ENCODE measurements around the gene PRDM9. TPM values are rescaled to one million over a fixed set of nuclear protein-coding genes. Genes with fewer than 3 reads are reported as not detected.
"Not testable (repeated sequence)": the region's sequence is repeated elsewhere in the genome, so short reads cannot be mapped to it uniquely, and the experiment has no call there.

The PRDM9 gene
- total and polyA plus RNA-seq, 10 donors: not detected

DNA sequence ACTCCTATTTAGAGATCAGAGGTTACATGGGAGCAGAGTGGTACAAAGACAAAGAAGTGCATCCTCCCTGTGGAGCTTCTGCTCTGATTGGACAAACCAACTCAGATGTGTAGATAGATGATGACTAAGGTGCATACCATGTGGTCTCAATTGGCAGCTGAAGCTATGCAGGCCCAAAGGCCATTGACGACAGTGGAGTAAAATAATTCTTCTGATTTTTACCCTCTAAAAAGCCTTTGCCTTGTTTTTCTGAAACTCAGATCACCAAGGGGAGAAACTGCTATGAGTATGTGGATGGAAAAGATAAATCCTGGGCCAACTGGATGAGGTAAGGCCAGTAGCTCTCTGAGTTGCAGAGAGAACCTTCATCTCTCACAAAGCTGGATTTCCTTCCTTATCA lies 15.6 kb downstream of the PRDM9 start:
- H3K27me3 ChIP-seq (replicated peaks in 1 of 7): no peaks in the 10 kb centered on the region
- no peak overlapping the region for H3K4me3 ChIP-seq
- no peaks in the 10 kb centered on the region for H3K4me1 ChIP-seq
- peaks cover 0 to 8% (median 0%) of the 10 kb centered on the region in 8 donors for H3K9me3 ChIP-seq
- no peak for DNase-seq
- 81 to 100% (median 86%) methylated on average over 1 of the region's 1 CpG for WGBS, 5 donors
- TF ChIP-seq CTCF (IDR thresholded peaks at IDR 0.05 in 8 of 11, conservative IDR thresholded peaks at IDR 0.05 in 3 of 11) (no peak), POLR2AphosphoS5 (IDR thresholded peaks at IDR 0.05) (no peak), POLR2A (IDR thresholded peaks at IDR 0.05) (no peak)
- no peaks in the 10 kb centered on the region for H3K36me3 ChIP-seq
- intact Hi-C loops (cut with DNase I; ENCODE audit: low total_unique reads): no loop called here
- no peak overlapping the region for H3K27ac ChIP-seq

- Histone ChIP-seq H3K4me1 (no peaks in the 10 kb centered on the region), H3K27me3 (replicated peaks in 1 of 7) (no peaks in the 10 kb centered on the region), H3K27ac (no peak overlapping the region), H3K4me3 (no peak overlapping the region), H3K36me3 (no peaks in the 10 kb centered on the region), H3K9me3 (peaks cover 0 to 4% (median 0%) of the 10 kb centered on the region in 8 donors)
- TF ChIP-seq POLR2AphosphoS5 (IDR thresholded peaks at IDR 0.05): no peak
- no peak for TF ChIP-seq POLR2A (IDR thresholded peaks at IDR 0.05)
- no peak for TF ChIP-seq CTCF (IDR thresholded peaks at IDR 0.05 in 8 of 11, conservative IDR thresholded peaks at IDR 0.05 in 3 of 11)
- intact Hi-C loops (cut with DNase I; ENCODE audit: low total_unique reads): no loop called here
- WGBS, 5 donors: 63 to 96% (median 84%) methylated on average over 1 to 2 of the region's 2 CpGs
- DNase-seq: no peak
Observed at GRCh38 chr5:23523998-23524397, 16.6 kb downstream of the PRDM9 start.

DNA sequence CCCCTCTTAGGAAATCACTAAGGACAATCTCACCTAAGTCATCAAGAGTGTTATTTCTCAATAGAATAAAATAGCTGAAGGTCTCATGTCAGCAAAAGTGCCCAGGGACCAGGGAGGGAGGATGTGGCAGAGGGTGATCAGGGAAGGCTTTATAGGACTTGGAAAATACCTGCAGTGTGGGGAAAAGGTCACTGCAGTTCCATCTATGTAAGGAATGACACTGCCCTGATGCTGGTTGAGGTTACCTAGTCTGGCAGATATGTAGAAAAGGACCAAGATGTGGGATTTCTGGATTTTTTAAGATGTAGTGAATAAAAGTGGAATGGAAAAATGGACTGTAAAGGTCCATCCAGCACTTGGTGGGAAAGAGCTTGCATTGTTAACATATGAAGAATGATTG lies 18.3 kb downstream of the PRDM9 start:
- intact Hi-C loops (cut with DNase I; ENCODE audit: low total_unique reads): no loop called here
- no peak for TF ChIP-seq POLR2A (IDR thresholded peaks at IDR 0.05)
- no peak for TF ChIP-seq POLR2AphosphoS5 (IDR thresholded peaks at IDR 0.05)
- no peak for TF ChIP-seq CTCF (IDR thresholded peaks at IDR 0.05 in 8 of 11, conservative IDR thresholded peaks at IDR 0.05 in 3 of 11)
- H3K4me1 ChIP-seq: no peaks in the 10 kb centered on the region
- no peaks in the 10 kb centered on the region for H3K36me3 ChIP-seq
- H3K4me3 ChIP-seq: no peak overlapping the region
- peaks cover 0 to 5% (median 0%) of the 10 kb centered on the region in 8 donors for H3K9me3 ChIP-seq
- no peaks in the 10 kb centered on the region for H3K27me3 ChIP-seq (replicated peaks in 1 of 7)
- no peak overlapping the region for H3K27ac ChIP-seq
- no peak for DNase-seq

- H3K27me3 ChIP-seq (replicated peaks in 1 of 7); H3K9me3 ChIP-seq; DNase-seq; H3K4me1 ChIP-seq; H3K27ac ChIP-seq; intact Hi-C loops (cut with DNase I; ENCODE audit: low total_unique reads); H3K4me3 ChIP-seq; H3K36me3 ChIP-seq: not testable (repeated sequence)
- WGBS, 5 donors: 79 to 93% (median 84%) methylated on average over 3 to 5 of the region's 5 CpGs
Observed at GRCh38 chr5:23526616-23527015, 19.2 kb downstream of the PRDM9 start.

DNA sequence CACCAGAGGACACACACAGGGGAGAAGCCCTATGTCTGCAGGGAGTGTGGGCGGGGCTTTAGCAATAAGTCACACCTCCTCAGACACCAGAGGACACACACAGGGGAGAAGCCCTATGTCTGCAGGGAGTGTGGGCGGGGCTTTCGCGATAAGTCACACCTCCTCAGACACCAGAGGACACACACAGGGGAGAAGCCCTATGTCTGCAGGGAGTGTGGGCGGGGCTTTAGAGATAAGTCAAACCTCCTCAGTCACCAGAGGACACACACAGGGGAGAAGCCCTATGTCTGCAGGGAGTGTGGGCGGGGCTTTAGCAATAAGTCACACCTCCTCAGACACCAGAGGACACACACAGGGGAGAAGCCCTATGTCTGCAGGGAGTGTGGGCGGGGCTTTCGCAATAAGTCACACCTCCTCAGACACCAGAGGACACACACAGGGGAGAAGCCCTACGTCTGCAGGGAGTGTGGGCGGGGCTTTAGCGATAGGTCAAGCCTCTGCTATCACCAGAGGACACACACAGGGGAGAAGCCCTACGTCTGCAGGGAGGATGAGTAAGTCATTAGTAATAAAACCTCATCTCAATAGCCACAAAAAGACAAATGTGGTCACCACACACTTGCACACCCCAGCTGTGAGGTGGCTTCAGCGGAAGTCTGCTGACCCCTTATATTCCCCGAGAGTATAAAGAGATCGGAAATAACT lies 20.0 kb downstream of the PRDM9 start:
- not testable (repeated sequence) for H3K9me3 ChIP-seq, DNase-seq
- 86 to 96% (median 93%) methylated on average over 12 to 15 of the region's 15 CpGs for WGBS, 5 donors

More for the DNA sequence above, 20.0 kb downstream of the PRDM9 start:
- H3K27me3 ChIP-seq (replicated peaks in 1 of 7); H3K4me3 ChIP-seq; H3K4me1 ChIP-seq; intact Hi-C loops (cut with DNase I; ENCODE audit: low total_unique reads); H3K27ac ChIP-seq; H3K36me3 ChIP-seq: not testable (repeated sequence)
